Activated CD4-positive, alpha-beta T cell treated with anti-CD3 and anti-CD28 coated beads for 36 hours (primary cell): Measurements from ENCODE around the gene PERCC1. TPM values are rescaled to one million over a fixed set of nuclear protein-coding genes. Genes with fewer than 3 reads are reported as not detected.

Experiments used
- ATAC-seq: fragments of 200-7000 bp; cut with Tn5 transposase; one replicate; pipeline ENCODE4 v1.10.0; 2021; ENCODE audit warnings: mild to moderate bottlenecking, moderate library complexity
- CTCF ChIA-PET: fragments of 350-600 bp; sonication (Branson Sonifier 250); formaldehyde crosslinking; loops from one replicate; lab custom pipeline; 2021; ENCODE audit warnings: antibody characterized with exemption; lab: Charles Lee
- POLR2A ChIA-PET: fragments of 350-600 bp; sonication (Branson Sonifier 250); formaldehyde crosslinking; loops from one replicate; lab custom pipeline; 2021; ENCODE audit warnings: antibody characterized with exemption, inconsistent platforms; lab: Charles Lee
- DNase-seq: peaks from one replicate; pipeline ENCODE4 v3.0.0-alpha.2; 2020
- H3K27ac Mint-ChIP-seq: one replicate; pipeline ENCODE4 v1.8.0; 2021; ENCODE audit warnings: mixed read lengths
- H3K27me3 Mint-ChIP-seq: one replicate; pipeline ENCODE4 v1.8.0; 2021; ENCODE audit warnings: mixed read lengths
- H3K36me3 Mint-ChIP-seq: one replicate; pipeline ENCODE4 v1.8.0; 2021; ENCODE audit warnings: low read depth, mixed read lengths
- H3K4me1 Mint-ChIP-seq: one replicate; pipeline ENCODE4 v1.8.0; 2021; ENCODE audit warnings: mixed read lengths
- H3K4me3 Mint-ChIP-seq: one replicate; pipeline ENCODE4 v1.8.0; 2021; ENCODE audit warnings: mild to moderate bottlenecking, moderate library complexity, mixed read lengths
- H3K9me3 Mint-ChIP-seq: one replicate; pipeline ENCODE4 v1.8.0; 2021; ENCODE audit warnings: low read depth, mixed read lengths
- intact Hi-C, 2 experiments: fragments of 100-400 bp; cut with DNase I in 1 of 2; cut with micrococcal nuclease in 1 of 2; formaldehyde crosslinking; loops; one replicate each; pipeline versions ENCODE4 v1.14.2 to v1.15.1; 2022 to 2024; cut with DNase I, micrococcal nuclease
- total RNA-seq, 2 experiments: library from RNA; stranded (reverse); gene quantifications; one replicate each; pipeline ENCODE4 v1.2.3, GENCODE V29; 2021

PERCC1 gene
- total RNA-seq, 2 experiments from 2014 or later: not detected

DNA sequence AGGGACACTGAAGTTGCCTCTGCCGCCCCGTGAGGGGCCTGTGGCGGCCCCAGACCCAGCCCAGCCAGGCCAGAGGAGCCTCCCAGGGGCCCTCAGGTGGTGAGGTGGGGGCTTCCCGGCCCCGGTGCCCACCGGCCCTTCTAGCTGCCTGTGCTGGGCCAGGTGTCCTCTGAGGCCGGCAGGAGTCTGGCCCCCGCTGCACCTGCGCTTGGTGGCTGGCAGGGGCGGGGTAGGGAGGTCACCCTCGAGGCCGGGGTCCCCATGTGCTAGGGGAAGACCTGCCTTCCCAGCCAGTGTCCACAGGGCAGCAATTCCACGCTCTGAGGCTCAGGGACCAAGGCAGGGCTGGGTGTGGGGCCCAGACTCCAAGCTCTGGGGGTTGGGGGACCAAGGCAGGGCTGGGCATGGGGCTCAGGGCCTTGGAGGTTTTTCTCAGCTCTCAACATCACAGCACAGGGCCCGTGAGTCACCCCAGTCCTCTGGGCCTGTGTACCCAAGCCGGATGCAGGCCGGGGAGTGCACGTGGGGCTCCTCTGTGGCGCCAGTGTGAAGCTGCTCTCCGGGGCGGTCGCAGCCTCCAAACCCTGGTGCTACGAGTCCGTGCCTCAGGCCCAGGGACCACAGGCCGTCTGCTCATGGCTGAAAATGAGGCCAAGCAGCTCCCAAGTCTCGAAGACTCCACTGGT, 14.8 kb downstream of the PERCC1 start:
- CTCF ChIA-PET: no interaction called here
- Mint-ChIP-seq H3K4me3 (no peak overlapping the region), H3K9me3 (no peaks in the 10 kb centered on the region), H3K4me1 (no peaks in the 10 kb centered on the region), H3K27ac (no peak overlapping the region), H3K36me3 (no peaks in the 10 kb centered on the region), H3K27me3 (no peaks in the 10 kb centered on the region)
- DNase-seq (no peak), ATAC-seq (no peak)
- intact Hi-C loops: no loop called here
- POLR2A ChIA-PET: no interaction called here

DNA sequence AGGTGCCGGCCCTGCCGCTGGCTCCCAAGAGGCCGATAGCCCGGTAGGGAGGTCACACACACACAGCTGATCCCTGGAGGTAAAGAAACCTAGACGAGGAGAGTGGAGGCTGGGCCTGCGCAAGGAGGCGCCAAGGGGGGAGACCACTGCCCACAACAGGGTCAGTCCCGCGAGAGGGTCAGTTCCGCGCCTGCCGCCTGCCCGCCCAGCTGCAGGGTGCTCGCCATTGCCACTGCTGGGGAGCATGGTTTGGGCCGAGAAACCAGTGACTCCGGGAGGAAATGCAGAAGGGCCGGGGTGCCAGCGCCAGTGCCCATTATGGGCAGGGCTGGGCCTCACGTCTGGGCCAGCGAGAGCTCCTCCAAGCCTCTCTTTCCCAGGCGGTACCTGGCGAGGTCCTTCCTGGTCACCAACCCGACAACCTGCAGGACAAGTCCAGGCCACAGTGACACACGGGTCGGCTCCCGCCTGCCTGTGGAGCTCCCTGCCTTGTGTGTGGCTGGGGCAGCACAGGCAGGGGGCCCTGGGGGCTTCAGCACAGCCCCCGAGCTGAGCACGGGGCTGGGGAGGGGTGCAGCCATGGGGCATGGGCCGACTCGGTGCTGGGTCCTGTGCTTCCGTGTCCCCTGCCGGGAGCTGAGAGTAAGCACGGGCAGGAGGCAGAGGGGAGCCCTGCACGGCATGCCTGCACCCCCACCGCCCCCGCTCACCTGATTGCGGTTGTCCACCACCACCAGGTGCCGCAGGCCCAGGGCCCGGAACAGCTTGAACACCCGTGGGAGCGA, 15.6 kb downstream of the PERCC1 start:
- intact Hi-C loops: no loop called here
- no peaks in the 10 kb centered on the region for H3K36me3 Mint-ChIP-seq
- no peak for ATAC-seq
- POLR2A ChIA-PET: no interaction called here
- no peak overlapping the region for H3K4me3 Mint-ChIP-seq
- no peaks in the 10 kb centered on the region for H3K27me3 Mint-ChIP-seq
- CTCF ChIA-PET: interaction anchor here (0.6 kb wide), 1 partner anchor 336 kb away, joined by 3 read pairs; the partner anchor contains the start of genes NUBP2 and SPSB3
- no peak overlapping the region for H3K27ac Mint-ChIP-seq
- H3K4me1 Mint-ChIP-seq: no peaks in the 10 kb centered on the region
- no peaks in the 10 kb centered on the region for H3K9me3 Mint-ChIP-seq
- DNase-seq: no peak

DNA sequence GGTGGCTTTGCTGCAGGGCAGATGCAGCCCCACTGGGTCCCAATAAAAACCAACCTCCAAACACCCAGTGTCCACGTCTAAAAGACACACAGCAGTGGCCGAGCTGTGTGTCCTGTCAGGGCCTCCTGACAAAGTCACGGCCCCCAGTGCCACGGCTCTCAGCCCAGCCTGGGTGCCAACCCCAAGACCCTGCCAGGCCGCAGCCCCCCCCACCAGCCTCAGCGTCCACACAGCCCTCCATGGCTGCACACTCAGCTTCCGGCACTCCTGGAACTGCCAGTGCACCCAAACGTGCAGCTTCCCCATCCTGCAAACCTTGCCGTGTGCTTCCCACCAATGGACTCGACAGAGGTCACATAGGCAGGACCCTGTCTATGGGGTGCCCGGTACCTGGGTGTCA, 17.1 kb downstream of the PERCC1 start:
- H3K27ac Mint-ChIP-seq: no peak overlapping the region
- POLR2A ChIA-PET: no interaction called here
- intact Hi-C loops: no loop called here
- H3K27me3 Mint-ChIP-seq: no peaks in the 10 kb centered on the region
- CTCF ChIA-PET: no interaction called here
- ATAC-seq (no peak), DNase-seq (no peak)
- no peaks in the 10 kb centered on the region for H3K4me1 Mint-ChIP-seq
- H3K36me3 Mint-ChIP-seq: no peaks in the 10 kb centered on the region
- no peaks in the 10 kb centered on the region for H3K9me3 Mint-ChIP-seq
- no peak overlapping the region for H3K4me3 Mint-ChIP-seq

DNA sequence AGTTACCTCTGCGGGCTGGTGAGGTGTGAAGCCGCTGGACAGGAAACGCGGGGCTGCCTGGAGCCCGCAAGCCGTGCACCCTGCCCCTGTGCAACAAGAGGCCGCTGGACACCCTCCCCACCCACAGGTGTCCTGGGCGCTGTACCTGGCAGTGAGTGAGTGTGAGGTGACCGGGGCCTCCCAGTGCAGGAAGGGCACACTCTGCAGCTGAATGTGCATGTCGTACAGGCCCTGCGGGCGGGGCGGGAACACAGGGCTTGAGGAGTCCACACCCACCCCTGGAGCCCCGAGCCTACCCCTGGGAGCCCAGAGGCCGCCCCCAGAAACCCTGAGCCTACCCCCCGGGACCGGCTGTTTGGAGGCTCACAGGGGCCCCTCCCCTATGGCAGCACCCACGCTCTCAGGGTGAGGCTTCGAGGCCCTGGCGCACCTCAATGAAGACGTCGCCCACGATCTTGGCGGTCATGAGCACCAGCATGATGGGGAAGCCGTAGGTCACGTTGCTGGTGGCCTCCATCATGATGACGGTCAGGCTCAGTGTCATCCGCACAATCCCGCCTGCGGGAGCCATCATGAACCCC, 17.7 kb downstream of the PERCC1 start:
- intact Hi-C loops: no loop called here
- H3K27me3 Mint-ChIP-seq: no peaks in the 10 kb centered on the region

DNA sequence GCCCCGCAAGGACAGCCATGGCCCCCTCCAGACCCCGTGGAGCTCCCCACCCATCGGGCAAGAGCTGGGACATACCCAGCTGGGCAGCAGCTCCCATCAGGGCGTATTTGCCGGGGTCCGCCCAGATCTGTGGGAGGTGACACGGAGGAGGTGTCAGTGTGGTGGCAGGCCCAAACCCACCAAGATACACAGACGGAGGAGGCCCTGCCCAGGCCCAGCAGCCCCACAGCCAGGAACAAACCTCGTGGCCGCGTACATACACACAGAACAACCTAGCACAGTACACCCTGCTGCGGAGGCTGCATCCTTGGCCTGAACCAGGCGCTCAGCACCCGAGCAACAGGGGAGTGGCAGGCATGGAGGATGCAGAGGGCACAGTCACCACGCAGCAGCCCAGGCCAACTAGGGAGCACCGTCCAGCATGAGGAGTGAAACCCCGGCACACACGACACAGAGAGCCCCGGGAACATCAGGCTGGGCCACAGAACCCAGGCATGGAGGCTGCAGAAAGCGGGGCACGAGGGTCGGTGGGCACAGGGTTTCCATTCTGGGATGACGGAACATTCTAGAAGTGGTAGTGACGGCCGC, 18.4 kb downstream of the PERCC1 start:
- Mint-ChIP-seq H3K4me3 (no peak overlapping the region), H3K36me3 (no peaks in the 10 kb centered on the region), H3K4me1 (no peaks in the 10 kb centered on the region), H3K27me3 (no peaks in the 10 kb centered on the region), H3K27ac (no peak overlapping the region), H3K9me3 (no peaks in the 10 kb centered on the region)
- ChIA-PET CTCF (no interaction called here), POLR2A (no interaction called here)
- DNase-seq (no peak), ATAC-seq (no peak)
- intact Hi-C loops: no loop called here

More for the DNA sequence above, 17.7 kb downstream of the PERCC1 start:
- no peak overlapping the region for H3K27ac Mint-ChIP-seq
- POLR2A ChIA-PET: no interaction called here
- no peaks in the 10 kb centered on the region for H3K9me3 Mint-ChIP-seq
- H3K4me1 Mint-ChIP-seq: no peaks in the 10 kb centered on the region
- H3K4me3 Mint-ChIP-seq: no peak overlapping the region
- ATAC-seq (no peak), DNase-seq (no peak)
- no peaks in the 10 kb centered on the region for H3K36me3 Mint-ChIP-seq
- CTCF ChIA-PET: no interaction called here

DNA sequence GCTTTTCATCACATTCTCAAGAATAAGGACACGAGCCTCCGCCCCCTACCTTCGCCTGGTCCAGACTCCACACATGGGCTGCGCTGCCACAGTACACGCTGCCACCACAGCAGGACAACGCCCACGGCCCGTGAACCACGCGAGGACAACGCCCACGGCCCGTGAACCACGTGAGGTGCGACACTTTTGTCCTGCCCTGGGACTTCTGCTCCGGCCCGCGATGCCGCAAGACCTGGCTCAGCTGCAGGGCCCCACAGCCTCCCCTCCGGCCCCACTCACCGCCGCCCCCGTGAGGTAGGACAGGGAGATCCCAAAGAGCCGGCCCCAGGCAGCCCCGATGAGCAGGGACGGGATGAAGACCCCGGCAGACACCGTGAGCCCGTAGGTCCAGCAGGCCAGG, 19.3 kb downstream of the PERCC1 start:
- DNase-seq: no peak
- intact Hi-C loops: no loop called here
- ATAC-seq: no peak
- Mint-ChIP-seq H3K27ac (no peak overlapping the region), H3K36me3 (peaks cover 4% of the 10 kb centered on the region), H3K4me1 (no peaks in the 10 kb centered on the region), H3K4me3 (no peak overlapping the region), H3K9me3 (no peaks in the 10 kb centered on the region), H3K27me3 (no peaks in the 10 kb centered on the region)
- CTCF ChIA-PET: no interaction called here
- POLR2A ChIA-PET: no interaction called here

DNA sequence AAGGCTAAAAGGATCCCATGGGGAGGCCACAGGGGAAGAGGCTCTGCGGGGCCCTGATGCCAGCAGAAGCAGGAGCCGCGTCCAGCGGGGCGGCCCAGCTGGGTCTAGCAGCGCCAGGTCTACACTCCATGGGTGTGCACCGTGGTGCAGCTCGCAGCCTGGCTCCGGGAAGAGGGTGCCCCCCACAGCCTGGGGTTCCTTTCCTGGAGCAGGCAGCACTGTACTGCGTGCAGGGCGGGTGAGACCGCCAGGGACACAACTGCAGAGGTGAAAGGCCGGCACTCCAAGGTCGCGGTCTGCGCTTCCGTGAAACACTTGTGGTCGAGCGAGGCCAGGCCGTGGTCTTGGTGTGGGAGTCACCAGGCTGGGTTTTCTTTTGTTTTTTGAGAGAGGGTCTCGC, 20.0 kb downstream of the PERCC1 start:
- peaks cover 4% of the 10 kb centered on the region for H3K36me3 Mint-ChIP-seq
- ATAC-seq (no peak), DNase-seq (no peak)
- H3K27me3 Mint-ChIP-seq: no peaks in the 10 kb centered on the region
- intact Hi-C loops: no loop called here
- no peak overlapping the region for H3K4me3 Mint-ChIP-seq
- H3K4me1 Mint-ChIP-seq: no peaks in the 10 kb centered on the region
- H3K9me3 Mint-ChIP-seq: no peaks in the 10 kb centered on the region
- CTCF ChIA-PET: interaction anchor here (0.6 kb wide), 1 partner anchor 280 kb away, joined by 3 read pairs; no protein-coding TSS in a partner anchor
- POLR2A ChIA-PET: no interaction called here
- H3K27ac Mint-ChIP-seq: no peak overlapping the region

DNA sequence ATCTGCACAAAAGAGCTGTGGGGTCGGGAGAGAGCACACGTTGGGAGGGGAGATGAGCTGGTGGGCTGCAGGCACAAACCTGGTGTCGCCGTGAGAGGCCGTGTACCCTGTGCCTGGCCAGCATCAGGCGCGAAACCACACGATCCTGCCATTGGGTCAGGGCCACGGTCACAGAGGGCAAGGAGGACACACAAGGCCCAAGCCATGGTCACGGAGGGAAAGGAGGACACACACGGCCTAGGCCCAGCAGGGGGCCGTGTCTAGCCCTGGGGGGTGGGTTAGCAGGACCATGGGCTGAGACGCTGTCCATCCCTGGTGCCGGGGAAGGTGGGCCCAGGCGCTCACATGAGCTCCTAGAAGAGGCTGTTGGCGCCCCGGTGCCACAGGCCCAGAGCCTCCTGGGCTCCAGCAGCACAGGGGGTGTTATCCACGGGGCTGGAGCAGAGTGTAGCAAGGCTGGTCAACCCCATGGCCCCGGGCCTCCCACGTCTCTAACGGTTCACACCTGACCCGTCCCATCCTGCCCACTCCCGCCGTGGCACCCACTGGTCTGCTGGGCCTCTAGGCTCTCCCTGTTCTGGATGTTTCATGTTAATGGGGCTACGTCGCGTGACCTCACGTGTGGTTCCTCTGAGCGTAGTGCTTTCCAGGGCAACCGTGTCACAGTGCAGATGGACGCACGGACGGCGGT, 21.0 kb downstream of the PERCC1 start:
- H3K36me3 Mint-ChIP-seq: peaks cover 4% of the 10 kb centered on the region

DNA sequence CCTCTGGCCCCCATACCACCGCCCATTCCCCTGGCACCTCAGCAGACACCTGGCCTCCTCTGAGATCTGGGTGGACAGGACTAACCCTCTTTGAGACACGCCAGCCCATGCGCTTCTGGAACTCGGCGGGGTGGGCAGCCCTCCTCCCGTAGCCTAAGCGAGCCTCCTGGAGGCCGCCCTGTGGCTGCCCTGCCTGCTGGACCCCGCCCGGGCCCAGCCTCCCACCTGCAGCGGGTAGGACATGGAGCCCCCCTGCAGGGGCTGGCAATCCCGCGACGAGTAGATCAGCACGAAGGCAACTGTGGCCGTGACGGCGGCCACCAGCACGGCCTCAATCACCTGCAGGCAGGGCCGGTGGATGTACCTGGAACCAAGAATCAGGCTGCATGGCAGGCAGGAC, 21.7 kb downstream of the PERCC1 start:
- H3K9me3 Mint-ChIP-seq: no peaks in the 10 kb centered on the region
- POLR2A ChIA-PET: no interaction called here
- no peak for DNase-seq
- H3K4me3 Mint-ChIP-seq: no peak overlapping the region
- no peaks in the 10 kb centered on the region for H3K4me1 Mint-ChIP-seq
- intact Hi-C loops: no loop called here
- H3K27ac Mint-ChIP-seq: no peak overlapping the region
- no peaks in the 10 kb centered on the region for H3K27me3 Mint-ChIP-seq
- H3K36me3 Mint-ChIP-seq: peaks cover 4% of the 10 kb centered on the region
- CTCF ChIA-PET: interaction anchor here (0.8 kb wide), 1 partner anchor 25 kb away, joined by 3 read pairs; no protein-coding TSS in a partner anchor
- ATAC-seq: no peak

More for the DNA sequence above, 21.0 kb downstream of the PERCC1 start:
- intact Hi-C loops: no loop called here
- CTCF ChIA-PET: no interaction called here
- no peaks in the 10 kb centered on the region for H3K27me3 Mint-ChIP-seq
- no peaks in the 10 kb centered on the region for H3K9me3 Mint-ChIP-seq
- no peak for DNase-seq
- H3K27ac Mint-ChIP-seq: no peak overlapping the region
- H3K4me1 Mint-ChIP-seq: no peaks in the 10 kb centered on the region
- no peak for ATAC-seq
- H3K4me3 Mint-ChIP-seq: no peak overlapping the region
- POLR2A ChIA-PET: no interaction called here

DNA sequence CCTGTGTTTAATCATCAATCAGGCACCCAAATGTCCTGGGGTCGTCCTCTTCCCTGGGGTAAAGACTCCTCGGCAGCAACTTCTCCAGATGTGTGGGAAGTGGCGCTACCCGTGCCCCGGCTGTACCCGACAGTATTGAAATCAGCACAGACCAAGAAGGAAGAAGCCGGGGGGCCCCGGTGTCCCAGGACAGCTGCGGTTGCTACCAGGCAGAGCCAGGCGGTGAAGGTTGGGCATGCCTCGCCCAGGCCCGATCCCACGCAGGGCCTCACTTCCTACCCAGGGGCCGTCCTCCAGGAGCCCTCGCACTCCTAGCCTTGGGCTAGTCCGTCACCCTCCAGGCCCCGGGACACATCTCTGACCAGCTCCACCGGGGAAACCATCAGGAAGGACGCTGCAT, 22.4 kb downstream of the PERCC1 start:
- POLR2A ChIA-PET: no interaction called here

DNA sequence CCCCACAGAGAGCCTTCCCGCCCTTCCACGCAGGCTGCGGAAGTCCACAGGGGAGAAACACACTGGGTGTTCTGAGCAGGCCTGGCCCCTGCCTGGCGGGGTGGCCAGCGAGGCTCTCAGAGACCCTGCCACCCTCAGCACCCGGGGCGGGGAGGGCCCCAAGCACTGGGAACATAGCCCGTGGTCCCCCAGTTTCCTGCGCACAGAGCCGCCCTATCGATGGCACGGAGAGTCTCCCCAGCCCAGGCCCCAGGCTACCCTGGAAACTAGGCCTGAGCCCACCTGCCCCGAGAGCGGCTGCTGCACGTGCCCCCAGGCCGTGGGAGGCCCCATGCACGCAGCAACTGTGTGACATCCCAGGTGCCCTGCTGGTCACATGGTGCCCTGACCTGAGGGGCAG, 23.7 kb downstream of the PERCC1 start:
- peaks cover 5% of the 10 kb centered on the region for H3K36me3 Mint-ChIP-seq
- POLR2A ChIA-PET: no interaction called here
- intact Hi-C loops: no loop called here

More for the DNA sequence above, 22.4 kb downstream of the PERCC1 start:
- H3K27ac Mint-ChIP-seq: no peak overlapping the region
- H3K4me1 Mint-ChIP-seq: no peaks in the 10 kb centered on the region
- no peaks in the 10 kb centered on the region for H3K9me3 Mint-ChIP-seq
- DNase-seq: no peak
- H3K36me3 Mint-ChIP-seq: peaks cover 4% of the 10 kb centered on the region
- no peak for ATAC-seq
- intact Hi-C loops: no loop called here
- CTCF ChIA-PET: interaction anchor here (0.8 kb wide), 1 partner anchor 26 kb away, joined by 3 read pairs; no protein-coding TSS in a partner anchor
- H3K27me3 Mint-ChIP-seq: no peaks in the 10 kb centered on the region
- no peak overlapping the region for H3K4me3 Mint-ChIP-seq

More for the DNA sequence above, 23.7 kb downstream of the PERCC1 start:
- DNase-seq (no peak), ATAC-seq (no peak)
- CTCF ChIA-PET: no interaction called here
- Mint-ChIP-seq H3K9me3 (no peaks in the 10 kb centered on the region), H3K4me3 (no peak overlapping the region), H3K27me3 (no peaks in the 10 kb centered on the region), H3K4me1 (peaks cover 7% of the 10 kb centered on the region), H3K27ac (no peak overlapping the region)
